ENCODE measurements around the gene CA7. TPM values are rescaled to one million over a fixed set of nuclear protein-coding genes. Genes with fewer than 3 reads are reported as not detected.

Gene CA7
- total RNA-seq, 1 donor from 2014 or later: not detected

DNA sequence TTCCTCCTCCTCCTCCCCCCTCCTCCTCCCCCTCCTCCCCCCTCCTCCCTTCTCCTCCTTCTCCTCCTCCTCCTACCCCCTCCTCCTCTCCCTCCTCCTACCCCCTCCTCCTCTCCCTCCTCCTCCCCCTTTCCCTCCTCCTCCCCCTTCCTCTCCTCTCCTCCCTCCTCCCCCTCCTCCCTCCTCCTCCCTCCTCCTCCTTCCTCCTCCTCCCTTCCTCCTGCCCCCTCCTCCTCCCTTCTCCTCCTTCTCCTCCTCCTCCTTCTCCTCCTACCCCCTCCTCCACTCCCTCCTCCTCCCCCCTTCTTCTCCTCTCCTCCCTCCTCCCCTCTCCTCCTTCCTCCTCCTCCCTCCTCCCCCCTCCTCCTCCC lies 29.5 kb downstream of the CA7 start:
- no peak for DNase-seq (ENCODE audit: low spot score in 2 of 2, unreplicated experiment in 2 of 2)
- Mint-ChIP-seq H3K4me1 (peaks cover 14% of the 10 kb centered on the region), H3K4me3 (no peak overlapping the region), H3K27ac (no peak overlapping the region), H3K27me3 (ENCODE audit: low read depth) (no peaks in the 10 kb centered on the region), H3K9me3 (no peaks in the 10 kb centered on the region), H3K36me3 (no peaks in the 10 kb centered on the region)
- TF ChIP-seq, protein P1, sequence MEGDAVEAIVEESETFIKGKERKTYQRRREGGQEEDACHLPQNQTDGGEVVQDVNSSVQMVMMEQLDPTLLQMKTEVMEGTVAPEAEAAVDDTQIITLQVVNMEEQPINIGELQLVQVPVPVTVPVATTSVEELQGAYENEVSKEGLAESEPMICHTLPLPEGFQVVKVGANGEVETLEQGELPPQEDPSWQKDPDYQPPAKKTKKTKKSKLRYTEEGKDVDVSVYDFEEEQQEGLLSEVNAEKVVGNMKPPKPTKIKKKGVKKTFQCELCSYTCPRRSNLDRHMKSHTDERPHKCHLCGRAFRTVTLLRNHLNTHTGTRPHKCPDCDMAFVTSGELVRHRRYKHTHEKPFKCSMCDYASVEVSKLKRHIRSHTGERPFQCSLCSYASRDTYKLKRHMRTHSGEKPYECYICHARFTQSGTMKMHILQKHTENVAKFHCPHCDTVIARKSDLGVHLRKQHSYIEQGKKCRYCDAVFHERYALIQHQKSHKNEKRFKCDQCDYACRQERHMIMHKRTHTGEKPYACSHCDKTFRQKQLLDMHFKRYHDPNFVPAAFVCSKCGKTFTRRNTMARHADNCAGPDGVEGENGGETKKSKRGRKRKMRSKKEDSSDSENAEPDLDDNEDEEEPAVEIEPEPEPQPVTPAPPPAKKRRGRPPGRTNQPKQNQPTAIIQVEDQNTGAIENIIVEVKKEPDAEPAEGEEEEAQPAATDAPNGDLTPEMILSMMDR (IDR thresholded peaks at IDR 0.05; ENCODE audit: unreplicated experiment): no peak

DNA sequence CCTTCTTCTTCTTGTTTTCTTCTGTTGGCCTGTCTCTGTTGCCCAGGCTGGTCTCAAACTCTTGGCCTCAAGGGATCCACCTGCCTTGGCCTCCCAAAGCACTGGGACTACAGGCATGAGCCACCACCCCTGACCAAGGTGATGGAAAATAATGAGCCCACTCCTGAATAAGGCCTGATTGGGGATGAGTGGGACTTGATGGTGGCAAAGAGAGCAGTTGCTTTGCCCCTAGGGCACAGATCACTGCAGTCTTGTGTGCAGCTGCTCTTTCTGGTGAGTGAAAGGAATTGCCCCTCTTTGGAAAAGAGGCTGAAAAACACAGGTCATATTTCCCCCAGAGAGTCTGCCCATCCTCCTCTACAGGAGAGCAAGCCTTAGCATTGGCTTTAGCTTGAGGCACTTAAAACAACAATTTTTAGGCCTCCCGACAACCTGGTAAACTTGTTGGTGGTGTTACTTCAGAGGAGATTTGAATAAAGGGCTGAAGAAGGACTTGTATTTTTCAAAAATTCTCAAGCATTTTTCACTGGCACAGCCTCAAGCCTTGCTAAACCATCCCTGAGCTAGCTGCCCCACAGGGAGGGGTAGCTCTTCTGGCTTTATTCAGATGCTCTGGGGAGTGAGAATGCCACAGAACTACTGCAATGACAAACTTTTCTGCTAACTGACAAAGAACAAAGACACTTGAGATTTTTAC lies 30.0 kb downstream of the CA7 start:
- Mint-ChIP-seq H3K4me1 (peaks cover 14% of the 10 kb centered on the region), H3K9me3 (no peaks in the 10 kb centered on the region), H3K36me3 (no peaks in the 10 kb centered on the region), H3K27me3 (ENCODE audit: low read depth) (no peaks in the 10 kb centered on the region), H3K27ac (peak overlapping the region; percentile 64), H3K4me3 (peak overlapping the region; percentile 13)
- no peak for DNase-seq (ENCODE audit: low spot score in 2 of 2, unreplicated experiment in 2 of 2)
- TF ChIP-seq, protein P1 (IDR thresholded peaks at IDR 0.05; ENCODE audit: unreplicated experiment): no peak

DNA sequence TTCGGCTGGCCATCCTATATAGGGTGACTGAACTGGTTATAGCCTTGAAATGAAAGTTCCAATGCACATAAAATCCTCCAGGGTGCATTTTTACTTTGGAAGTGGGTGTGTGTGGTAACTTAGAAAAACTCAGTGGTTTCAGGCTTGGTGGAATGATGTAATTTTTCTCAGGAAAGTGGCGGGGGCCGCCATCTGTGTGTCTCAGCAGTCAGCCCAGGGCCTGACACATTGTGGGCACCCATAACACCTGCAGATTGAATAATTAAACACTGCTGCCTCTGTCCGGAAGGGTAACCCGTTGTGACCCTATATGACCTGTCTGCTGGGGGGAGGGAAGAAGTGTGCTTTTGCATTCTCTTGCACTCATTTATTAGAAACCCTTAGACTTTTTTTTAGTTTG lies 33.9 kb downstream of the CA7 start:
- no peaks in the 10 kb centered on the region for H3K9me3 Mint-ChIP-seq
- H3K4me1 Mint-ChIP-seq: peaks cover 21% of the 10 kb centered on the region
- no peak for DNase-seq (ENCODE audit: low spot score in 2 of 2, unreplicated experiment in 2 of 2)
- H3K36me3 Mint-ChIP-seq: no peaks in the 10 kb centered on the region
- TF ChIP-seq, protein P1 (IDR thresholded peaks at IDR 0.05; ENCODE audit: unreplicated experiment): no peak
- no peaks in the 10 kb centered on the region for H3K27me3 Mint-ChIP-seq (ENCODE audit: low read depth)
- no peak overlapping the region for H3K27ac Mint-ChIP-seq
- H3K4me3 Mint-ChIP-seq: no peak overlapping the region

DNA sequence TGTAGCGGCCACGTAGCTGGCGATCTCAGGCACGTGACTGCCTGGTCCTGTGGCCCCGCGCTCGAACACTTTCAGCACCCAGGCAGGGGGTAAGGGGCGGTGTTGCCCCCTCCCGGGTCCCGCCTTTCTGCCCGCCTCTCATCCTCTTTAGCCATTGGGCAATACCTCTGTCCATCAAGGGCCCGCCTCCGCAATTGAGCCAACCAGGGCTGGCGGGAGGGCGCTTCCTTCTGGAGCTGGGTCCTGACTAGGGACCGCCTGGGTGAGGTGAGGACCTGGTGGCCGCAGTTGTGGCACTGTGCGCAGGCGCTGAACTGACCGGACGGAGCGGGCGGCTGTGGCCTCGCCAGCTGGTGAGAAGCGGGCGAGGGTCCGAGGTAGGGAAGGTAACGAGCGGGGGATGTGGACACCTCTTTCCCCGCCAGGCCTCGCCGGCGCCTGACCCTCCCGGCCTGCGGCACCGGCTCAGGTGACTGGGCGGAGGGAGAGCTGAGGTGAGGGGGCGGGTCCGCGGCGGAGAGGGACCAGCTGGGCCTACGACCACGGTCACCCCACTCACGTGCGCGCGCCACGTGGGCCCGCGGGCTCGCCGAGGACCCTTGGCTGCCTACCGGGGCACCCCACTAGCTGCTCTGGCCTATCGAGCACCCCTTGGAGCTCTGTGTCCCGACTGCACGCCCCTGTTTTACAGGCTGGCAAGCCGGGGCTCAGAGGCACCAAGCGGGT lies 36.2 kb downstream of the CA7 start, which contains the start of gene PDP2:
Gene PDP2 (plus strand): TSS at position 228 of the 726 bp plus-strand sequence. CDS start 3,770 bp downstream, outside the sequence.
- H3K36me3 Mint-ChIP-seq: peaks cover 8% of the 10 kb centered on the region
- H3K27me3 Mint-ChIP-seq (ENCODE audit: low read depth): no peaks in the 10 kb centered on the region
- H3K27ac Mint-ChIP-seq: peak within 1 kb of the TSS; percentile 92
- peak within 1 kb of the TSS; percentile 99 for H3K4me3 Mint-ChIP-seq
- peaks cover 13% of the 10 kb centered on the region for H3K4me1 Mint-ChIP-seq
- TF ChIP-seq, protein P1 (IDR thresholded peaks at IDR 0.05; ENCODE audit: unreplicated experiment): no peak
- no peaks in the 10 kb centered on the region for H3K9me3 Mint-ChIP-seq
- peak; percentile 84 to 91 for DNase-seq (ENCODE audit: low spot score in 2 of 2, unreplicated experiment in 2 of 2)

DNA sequence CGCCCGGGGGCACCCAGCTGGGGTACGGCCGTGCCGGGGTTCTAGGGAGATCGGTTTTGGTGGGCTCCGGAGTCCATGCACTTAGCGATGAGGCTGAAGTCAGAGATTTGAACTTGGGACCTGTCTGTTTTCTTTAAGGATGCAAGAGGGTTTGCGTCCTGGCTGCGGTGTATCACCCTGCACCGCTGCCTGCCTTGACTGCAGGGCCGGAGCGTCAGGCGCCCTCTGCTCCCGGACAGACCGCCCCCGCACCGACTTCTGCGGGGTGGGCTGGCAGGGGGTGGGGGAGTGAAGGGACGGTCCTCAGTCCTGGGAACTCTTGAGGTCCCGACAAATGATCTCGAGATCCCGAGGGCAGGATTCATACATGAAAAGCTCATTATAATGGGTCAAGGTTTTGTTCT lies 36.8 kb downstream of the CA7 start:
- Mint-ChIP-seq H3K27me3 (ENCODE audit: low read depth) (no peaks in the 10 kb centered on the region), H3K4me3 (peak overlapping the region; percentile 99), H3K4me1 (peaks cover 19% of the 10 kb centered on the region), H3K27ac (no peak overlapping the region), H3K9me3 (no peaks in the 10 kb centered on the region), H3K36me3 (peaks cover 12% of the 10 kb centered on the region)
- no peak for DNase-seq (ENCODE audit: low spot score in 2 of 2, unreplicated experiment in 2 of 2)
- TF ChIP-seq, protein P1 (IDR thresholded peaks at IDR 0.05; ENCODE audit: unreplicated experiment): no peak
